Activated CD8-positive, alpha-beta memory T cell treated with anti-CD3 and anti-CD28 coated beads, Interleukin-2, amount 50 U/mL, for 48 hours (primary cell): Measurements from ENCODE around the gene HPN.
A peak's percentile ranks its signal among the peaks of the same experiment; 100 is the strongest.

Experiments used
- DNase-seq: peaks from one replicate; pipeline ENCODE4 v3.0.0-alpha.2; 2020

The HPN gene

DNA sequence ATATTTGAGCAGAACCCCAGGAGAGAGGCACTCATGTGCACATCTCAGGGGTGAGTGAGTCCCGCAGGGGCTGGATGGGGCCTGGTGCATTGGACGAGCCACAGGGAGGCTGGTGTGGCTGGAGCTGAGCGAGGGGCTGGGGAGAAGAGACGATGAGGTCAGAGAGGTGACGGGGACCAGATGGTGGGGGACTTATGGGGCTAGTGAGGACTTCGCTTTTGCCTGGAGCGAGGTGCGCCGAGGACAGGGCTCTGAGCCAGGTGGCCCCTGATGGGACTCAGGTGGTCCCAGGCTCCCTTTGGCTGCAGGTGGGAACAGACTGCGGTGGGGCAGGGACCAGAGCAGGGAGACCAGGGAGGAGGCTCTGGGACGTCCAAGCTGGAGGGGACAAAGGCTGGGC, 67.2 kb downstream of the HPN start:
- DNase-seq = no peak

DNA sequence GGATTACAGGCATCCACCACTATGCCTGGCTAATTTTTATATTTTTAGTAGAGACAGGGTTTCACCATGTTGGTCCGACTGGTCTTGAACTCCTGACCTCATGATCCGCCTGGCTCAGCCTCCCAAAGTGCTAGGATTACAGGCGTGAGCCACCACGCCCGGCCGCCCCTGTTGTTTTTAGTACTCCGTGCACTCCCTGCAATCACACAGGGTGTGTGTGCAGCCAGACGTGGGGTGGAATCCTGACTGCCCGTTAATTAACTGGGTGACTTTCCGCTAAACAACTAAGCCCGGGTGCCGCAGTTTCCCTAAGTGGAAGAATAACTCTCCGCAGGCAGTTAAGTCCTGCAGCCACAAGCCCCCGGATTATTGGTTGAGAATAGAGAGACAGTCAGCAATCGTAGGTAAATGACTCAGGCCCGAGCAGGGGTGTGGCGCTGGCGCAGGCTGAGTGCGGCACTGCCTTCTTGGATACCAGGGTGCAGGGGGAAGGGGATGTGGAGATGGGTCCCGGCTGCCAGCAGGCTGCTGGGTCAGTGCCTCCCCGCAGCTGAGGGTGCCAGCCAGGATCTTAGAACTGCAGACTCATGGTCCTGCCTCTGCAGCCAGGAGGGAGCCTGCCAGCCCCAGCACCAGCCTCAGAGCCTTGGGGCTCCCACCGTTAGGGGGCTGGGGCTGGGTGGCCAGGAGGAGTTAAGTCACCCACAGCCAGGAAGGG, 68.0 kb downstream of the HPN start:
- no peak for DNase-seq

DNA sequence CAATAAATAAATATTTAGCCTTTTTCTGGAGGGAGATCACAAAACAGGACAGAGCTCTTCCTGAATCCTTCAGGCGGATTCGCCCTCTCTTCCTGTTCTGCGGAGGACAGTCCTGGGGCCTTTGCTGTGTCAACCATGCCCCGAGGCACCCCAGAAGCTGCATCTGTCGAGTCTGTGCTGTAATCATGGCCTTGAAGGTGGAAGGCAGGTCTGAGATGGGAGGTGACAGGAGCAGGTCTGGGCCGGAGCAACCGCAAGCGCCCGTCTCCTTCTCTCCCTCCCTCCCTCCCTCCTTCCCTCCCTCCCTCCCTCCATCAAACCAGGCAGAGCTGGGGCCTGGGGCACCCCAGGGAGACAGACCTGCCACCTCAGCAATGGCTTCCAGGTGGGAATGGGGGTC, 69.5 kb downstream of the HPN start:
- no peak for DNase-seq

- no peak for DNase-seq
Observed at GRCh38 chr19:35112995-35113688, 71.6 kb downstream of the HPN start.

GRCh38 chr19:35114353-35115176, 73.0 kb downstream of the HPN start:
- peak; percentile 93 for DNase-seq

DNA sequence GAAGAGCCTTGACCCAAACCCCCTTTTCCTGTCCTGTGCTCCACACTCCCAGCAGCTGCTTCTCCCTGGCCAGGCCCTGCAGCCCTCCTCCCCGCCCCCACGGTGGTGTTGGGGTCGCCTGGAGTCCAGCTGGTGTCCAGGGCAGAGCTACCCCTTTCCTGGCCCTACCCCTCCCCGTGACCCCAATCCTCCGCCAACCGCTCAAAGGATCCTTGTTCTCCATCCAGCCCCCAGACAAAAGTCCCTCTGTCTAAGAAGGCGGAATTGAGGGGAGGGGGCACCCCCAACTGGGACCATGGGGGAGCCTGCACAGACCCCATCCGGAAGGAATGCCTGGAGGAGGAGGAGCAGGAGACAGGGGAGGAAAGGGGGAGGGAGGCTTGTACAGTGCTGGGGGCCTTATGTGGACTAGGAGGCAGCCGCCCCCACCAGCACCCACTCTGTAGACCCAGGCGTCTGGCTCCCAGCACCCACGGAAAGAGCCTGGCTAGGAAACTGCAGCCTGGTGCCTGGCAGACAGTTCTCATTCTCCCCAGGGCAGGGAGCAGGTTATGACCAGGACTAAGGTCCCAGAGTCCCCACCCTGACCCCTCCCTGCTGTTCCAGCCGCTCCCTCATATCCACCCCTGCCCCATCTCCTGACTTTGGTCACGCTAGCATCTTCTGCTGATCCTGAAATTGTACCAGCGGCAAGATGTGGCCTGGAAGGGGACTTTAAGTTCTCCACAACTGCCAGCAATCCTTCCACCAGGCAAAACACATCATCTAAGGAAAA, 73.8 kb downstream of the HPN start, which contains the start of gene FXYD3:
Gene FXYD3, plus strand, starts transcription at position 647 of the 775 bp plus-strand sequence. CDS start 3,554 bp downstream, outside the sequence.
- no peak for DNase-seq
